GM21528 (cell line): ENCODE data around the gene ADRA1B.
A peak's percentile ranks its signal among the peaks of the same experiment; 100 is the strongest.
"Not testable (repeated sequence)": the region's sequence is repeated elsewhere in the genome, so short reads cannot be mapped to it uniquely, and the experiment has no call there.

Experiments
- ATAC-seq: cut with Tn5 transposase; IDR thresholded peaks from one replicate; pipeline ENCODE4 v1.9.1; 2021; ENCODE audit warnings: mild to moderate bottlenecking, moderate library complexity; ENCODE audit not compliant: unreplicated experiment, low FRiP score

The ADRA1B gene

GRCh38 chr5:160009591-160009989 lies 93.3 kb downstream of the ADRA1B start:
- ATAC-seq, result peak; percentile 24

GRCh38 chr5:160011471-160011870 lies 95.2 kb downstream of the ADRA1B start:
- ATAC-seq, result no peak

- ATAC-seq, result not testable (repeated sequence)
Observed at GRCh38 chr5:160014197-160014596, 97.9 kb downstream of the ADRA1B start.

GRCh38 chr5:160018945-160019625 lies 102.8 kb downstream of the ADRA1B start:
- ATAC-seq, result no peak

GRCh38 chr5:160020266-160020770 lies 104.0 kb downstream of the ADRA1B start:
- ATAC-seq, result no peak

GRCh38 chr5:160020964-160021363 lies 104.7 kb downstream of the ADRA1B start:
- no peak for ATAC-seq

GRCh38 chr5:160021831-160022446 lies 105.7 kb downstream of the ADRA1B start:
- ATAC-seq, result peak; percentile 88
